GM15510 (cell line): ENCODE data around the gene MRPL19.

ENCODE experiments used
- POLR2A ChIP-seq: IDR thresholded peaks from 3 replicates; pipeline ENCODE4 v1.6.1; 2011; ENCODE audit warnings: borderline replicate concordance; ENCODE audit not compliant: insufficient read length; ENCODE audit errors: extremely low read depth

The MRPL19 gene

DNA sequence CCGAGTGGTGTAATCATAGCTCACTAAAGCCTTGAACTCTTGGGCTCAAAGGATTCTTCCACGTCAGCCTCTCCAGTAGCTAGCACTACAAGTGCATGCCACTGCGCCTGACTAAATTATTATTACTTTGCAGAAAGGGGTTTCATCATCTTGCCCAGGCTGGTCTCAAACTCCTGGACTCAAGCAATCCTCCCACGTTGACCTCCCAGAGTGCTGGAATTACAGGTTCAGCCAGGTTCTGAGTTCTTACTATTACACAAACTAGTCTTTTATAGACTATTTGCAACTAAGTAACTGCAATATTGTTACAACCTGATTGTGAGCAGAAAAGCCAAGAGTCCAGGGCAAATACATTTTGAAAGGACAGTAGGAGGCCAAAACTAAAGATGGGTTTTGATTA, 35.9 kb upstream of the MRPL19 start:
- TF ChIP-seq POLR2A, result no peak

DNA sequence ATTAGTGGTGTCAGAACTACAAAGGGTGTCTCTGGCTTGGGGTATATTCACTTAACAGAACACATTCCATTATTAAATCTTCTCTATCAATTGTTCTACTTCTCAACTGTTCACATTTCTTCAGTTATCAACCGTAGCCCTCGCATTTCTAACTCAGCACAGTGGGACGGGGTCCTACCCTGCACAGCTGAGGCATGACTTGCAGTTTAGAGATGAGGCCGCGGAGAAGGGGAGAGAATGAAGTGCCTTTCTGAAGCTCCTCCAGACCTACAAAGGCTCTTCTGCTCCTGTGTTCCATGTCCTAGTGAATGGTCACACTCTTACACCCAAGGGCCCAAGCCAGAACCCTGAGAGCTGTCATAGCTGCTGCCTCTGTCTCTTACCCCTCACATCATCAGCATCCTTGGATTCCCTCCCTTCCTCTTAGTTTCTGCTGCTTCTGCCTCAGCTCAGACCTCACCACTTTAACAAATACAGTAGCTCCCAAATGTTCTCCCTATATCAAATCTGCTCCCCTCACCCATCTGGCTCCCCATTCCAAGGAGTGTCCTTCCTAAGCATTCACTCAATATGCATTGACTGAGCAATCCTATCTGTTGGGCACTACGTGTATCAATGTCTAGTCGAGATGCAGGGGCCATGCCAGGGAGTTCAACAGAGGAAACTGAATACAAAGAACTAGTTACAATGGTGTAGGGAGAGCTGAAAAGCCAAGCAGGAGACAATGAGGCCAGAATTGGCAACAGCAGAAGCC, 34.3 kb upstream of the MRPL19 start:
- TF ChIP-seq POLR2A, result no peak

DNA sequence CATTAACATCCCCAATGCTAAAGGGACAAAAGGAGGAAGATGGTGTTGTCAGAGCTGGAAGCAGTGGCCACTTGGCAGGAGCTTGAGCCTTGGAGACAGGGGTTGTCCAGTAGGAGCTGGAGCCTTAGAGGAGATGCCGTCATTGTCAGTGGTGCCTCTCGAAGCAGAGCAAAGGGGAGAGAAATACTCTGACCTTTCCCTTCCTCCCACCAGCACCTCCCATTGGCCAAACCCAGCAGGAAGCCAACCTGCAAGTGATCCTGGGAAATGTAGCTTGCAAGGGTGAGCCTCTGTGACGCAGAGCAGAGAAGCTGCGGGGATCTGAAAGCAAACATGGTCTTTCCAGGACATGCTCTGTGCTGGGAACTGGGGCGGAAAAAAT, 33.7 kb upstream of the MRPL19 start:
- no peak for TF ChIP-seq POLR2A

DNA sequence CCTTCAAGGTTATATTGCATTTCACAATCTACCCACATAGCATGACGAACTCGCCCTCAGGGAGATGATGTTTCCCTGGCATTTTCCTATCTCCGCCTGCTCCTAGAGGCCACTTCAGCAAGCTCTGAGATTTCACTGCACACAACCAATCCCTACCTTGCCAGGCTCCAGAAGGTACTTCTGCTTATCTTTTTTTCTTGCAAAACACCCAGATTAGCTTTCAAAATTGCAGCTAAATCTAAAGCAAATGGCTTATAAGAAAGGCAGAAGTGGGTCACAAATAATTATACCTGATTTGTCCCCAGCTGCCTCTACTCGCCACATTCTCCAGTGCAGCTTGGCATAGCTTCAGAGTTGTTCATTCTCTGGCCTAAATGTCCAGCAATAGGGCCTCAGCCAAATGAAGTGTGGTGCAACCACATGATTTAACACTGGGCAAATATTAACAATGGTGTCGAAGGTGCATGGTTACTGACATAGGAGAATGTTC, 32.4 kb upstream of the MRPL19 start:
- no peak for TF ChIP-seq POLR2A

DNA sequence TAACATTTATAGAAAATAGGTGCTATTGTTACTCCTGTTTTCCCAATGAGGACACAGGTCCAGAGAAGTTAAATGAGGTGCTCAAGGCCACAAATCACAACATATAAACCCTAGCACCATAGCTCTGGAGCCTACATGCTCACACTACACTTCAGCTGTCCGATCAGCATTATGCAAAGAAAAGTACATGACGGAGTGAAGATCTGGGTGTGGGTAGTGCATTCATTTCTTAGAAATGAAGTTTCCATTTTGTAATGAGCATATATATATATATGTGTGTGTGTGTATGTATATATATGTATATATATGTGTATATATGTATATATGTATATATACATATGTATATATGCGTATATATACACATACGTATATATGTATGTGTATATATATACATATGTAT, 30.2 kb upstream of the MRPL19 start:
- TF ChIP-seq POLR2A, result no peak

DNA sequence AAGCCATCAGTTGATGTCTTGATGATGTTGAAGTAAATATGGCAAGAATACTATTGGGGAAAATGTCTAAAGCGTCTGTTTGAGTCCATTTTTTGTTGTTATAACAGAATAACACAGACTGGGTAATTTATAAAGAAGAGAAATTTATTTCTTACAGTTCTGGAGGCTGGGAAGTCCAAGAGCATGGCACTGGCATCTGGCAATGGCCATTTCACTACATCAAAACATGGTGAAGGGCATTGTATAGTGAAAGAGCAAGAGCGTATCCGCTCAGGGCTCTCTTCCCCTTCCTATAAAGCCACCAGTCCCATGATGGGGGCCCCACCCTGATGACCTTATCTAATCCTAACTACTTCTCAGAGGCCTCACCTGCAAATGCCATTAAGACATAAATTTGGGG, 29.6 kb upstream of the MRPL19 start:
- TF ChIP-seq POLR2A, result no peak

DNA sequence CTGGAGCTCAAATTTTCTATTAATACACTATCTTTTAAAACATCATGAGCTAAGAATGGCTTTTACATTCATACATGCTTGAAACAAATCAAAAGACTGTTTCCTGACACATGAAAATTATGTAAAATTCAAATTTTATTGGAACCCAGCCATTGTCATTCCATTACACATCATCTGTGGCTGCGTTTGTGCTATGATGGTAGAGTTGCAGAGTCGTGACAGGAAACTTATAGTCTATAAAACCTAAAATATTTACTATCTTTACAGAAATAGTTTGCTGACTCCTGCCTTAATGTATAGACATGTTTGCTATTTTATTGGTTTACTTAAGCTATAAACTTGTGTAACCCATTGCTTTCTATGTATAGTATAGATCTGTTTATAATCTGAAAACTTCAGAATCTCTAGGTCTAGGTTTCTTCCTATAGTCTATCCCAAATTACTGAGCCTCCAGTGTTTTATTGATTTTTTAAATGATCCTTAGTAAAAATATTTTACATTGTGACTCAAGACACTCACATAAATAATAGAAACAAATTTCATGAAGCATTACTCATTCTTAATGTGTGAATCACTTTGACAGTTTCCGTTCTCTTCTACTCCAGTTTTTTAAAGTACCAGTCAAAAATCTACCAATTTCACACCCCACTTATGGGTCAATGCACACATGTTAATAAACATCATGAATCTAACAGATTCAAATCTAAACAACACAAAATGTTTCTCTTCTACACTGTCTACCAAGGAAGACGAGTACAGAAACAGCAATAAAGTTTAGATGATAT, 26.4 kb upstream of the MRPL19 start:
- TF ChIP-seq POLR2A, result no peak

DNA sequence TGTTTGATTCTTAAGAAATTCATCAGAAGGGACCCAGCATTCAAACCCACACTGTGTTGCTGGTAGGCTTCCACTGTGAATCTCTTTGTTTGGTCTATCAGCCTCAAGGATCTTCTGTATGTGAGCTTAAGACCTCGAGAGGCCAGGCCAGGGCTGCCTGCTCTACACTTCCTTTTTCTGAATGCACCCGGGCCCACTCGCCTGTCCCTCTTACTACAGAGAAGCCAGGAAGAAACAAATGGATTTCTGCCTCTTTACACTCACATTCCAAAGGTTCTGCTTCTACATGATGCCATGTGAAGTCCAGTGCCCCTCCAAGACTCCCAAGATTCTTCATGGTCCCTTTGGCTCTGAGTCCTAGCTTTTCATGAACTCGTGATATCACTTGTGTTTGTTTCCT, 25.4 kb upstream of the MRPL19 start:
- no peak for TF ChIP-seq POLR2A

DNA sequence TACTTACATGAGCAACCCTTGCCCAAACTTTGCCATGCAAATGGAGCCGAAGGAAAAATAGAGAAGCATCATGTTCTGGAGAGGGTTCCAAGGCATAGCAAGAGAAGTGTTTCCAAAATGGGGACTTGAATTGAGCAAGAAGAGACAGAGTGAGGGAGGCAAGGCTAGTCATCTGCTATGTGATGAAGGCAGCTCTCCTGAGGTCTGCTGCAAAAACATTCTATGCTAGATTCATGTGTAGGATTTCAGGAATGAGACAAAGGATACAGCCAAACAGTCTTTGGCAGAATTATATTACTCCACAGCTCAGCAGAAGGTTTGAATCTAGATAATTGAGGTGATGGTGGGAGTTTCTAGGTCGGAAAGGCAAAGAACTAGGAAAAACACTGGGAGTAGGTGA, 24.1 kb upstream of the MRPL19 start:
- TF ChIP-seq POLR2A, result no peak

DNA sequence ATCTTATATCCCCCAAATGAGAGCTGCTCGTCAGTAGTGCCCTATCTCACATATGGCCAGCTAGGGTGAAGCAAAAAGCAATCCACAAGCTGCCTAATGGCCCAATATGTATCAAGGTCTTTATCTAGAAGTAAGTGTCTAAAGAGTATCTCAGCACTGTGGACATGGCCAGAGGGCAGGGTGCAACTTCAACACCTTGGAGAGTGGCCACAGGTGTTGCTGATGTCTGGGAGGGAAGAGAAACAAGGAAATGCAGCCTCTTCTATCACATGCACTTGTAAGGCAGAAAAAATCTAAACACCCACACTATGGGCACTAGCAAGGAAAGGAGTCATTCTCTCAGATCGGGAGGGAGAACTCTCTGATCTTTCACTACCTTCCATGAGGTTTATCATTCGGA, 23.7 kb upstream of the MRPL19 start:
- no peak for TF ChIP-seq POLR2A

DNA sequence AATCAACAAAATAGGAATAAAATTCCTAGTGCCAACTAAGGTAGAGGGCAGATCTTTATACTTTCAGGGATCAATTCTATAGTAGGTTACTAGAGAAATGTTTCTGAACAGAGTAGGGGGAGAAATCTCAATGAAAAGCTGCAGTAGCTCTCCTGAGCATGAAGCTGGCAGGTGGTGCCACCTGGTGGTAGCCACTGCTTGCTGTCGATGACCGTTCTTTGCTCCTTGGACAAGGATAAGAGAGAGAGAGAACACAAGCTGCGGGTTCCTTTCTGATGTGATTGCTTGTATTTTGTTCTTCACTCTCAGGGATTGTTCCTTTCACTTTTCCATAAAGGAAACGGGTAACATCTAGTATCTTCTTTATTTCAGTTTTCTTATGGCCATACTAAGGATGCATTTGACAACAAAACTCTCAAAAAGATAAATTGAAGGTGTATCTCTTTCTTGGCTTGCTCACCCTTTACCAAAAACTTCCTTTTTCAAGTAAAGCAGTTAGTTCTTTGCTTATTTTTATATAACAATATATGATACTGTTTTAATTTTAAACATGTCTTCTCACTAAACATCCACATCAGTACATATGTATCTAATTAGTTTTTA, 18.6 kb upstream of the MRPL19 start:
- no peak for TF ChIP-seq POLR2A

DNA sequence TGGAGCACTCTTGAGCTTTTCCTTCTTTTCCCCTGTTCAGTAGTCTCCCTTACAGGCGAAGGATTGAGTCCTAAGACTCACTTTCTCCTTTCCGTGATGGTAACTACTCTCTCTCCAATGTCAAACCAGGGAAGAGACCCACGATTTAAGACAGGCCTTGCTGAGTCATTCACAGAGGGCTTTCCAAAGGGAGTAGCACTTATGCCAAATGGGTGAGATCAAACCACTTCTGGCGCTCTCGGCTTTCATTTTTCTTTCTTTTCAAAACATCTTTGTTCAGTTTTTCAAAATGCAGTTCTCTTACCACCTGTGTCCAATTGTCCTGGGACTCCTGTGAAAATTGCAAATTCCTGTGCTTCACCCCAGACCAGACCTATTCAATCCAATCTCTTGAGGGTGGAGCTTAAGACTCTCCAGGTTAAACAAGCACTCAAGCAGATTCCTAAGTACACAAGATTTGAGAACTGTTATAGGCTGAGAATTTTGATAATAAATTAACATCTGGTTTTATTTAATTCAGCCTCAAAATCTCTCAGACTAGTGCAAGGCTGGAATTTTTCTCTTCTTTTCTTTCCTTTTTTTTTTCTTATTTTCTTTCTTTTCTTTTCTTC, 14.4 kb upstream of the MRPL19 start:
- no peak for TF ChIP-seq POLR2A

DNA sequence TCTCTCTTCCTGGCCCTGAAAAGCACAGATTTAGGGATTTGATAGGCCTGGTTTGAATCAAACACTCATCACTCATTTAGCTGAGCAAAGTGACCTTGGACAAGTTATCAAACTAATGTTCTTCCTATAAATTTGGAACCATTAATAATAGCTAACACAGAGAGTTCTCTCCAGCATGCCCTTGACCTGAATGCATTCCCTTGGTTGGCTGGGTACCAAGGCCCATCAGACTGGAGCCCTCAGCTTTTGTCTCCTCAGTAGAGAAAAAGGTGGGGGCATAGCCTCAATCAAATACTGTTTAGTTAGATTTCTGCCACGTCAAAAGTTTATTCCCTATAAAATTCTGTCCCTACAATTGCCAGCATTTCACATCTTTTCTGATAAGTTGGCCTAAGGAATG, 13.8 kb upstream of the MRPL19 start:
- no peak for TF ChIP-seq POLR2A

DNA sequence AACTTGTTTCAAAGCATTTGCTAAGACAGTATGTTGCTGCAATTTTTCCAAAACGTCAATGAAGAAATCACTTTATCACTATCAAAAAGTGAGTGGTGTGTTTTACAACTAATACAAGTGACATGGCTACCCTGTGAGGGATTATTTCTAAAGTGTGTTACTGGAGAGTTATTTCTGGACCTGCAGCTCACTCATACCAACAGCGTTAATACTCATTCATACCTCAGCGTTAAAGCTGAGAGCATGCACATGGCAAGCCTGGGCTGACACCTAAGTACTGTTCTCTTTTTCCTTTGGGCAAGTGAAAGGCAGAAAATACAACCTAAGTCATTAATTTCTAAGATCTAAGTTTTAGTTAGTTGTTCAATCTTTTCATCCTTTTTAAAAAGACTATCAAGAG, 13.0 kb upstream of the MRPL19 start:
- no peak for TF ChIP-seq POLR2A

DNA sequence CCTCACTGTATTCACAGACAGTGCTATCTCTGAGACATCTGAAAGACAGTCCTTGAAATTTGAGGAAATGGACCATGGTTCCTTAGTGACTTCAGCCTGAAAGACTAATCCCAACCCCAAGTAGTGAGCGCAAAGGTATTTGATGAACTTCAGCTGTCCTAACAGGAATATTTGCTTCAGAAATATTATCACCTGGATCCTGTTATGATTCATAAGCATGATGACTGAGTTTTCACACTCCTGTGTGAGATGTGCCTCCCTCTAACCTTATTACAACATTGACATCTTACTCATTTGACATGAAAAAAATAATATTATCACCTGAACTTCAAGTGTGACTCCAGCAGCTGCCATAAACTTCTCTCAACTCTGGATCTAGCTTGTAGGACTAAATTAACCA, 11.6 kb upstream of the MRPL19 start:
- TF ChIP-seq POLR2A, result no peak
